T-helper 2 cell treated with Interferon-gamma antibody and Interleukin-4, amounts not matched to agents 100 ng/mL and 5 ng/mL, for 36 hours (primary cell): ENCODE data around the gene ORMDL3. TPM values are rescaled to one million over a fixed set of nuclear protein-coding genes. Genes with fewer than 3 reads are reported as not detected.
"Not testable (repeated sequence)": the region's sequence is repeated elsewhere in the genome, so short reads cannot be mapped to it uniquely, and the experiment has no call there.

Experiments used
- intact Hi-C: fragments of 100-400 bp; cut with micrococcal nuclease; formaldehyde crosslinking; loops from one replicate; pipeline ENCODE4 v1.15.1; 2023
- total RNA-seq: library from RNA; stranded (reverse); gene quantifications from 2 replicates; pipeline ENCODE4 v1.2.3, GENCODE V29; 2022

The ORMDL3 gene
- total RNA-seq, 1 donor from 2014 or later, result 134 TPM

DNA sequence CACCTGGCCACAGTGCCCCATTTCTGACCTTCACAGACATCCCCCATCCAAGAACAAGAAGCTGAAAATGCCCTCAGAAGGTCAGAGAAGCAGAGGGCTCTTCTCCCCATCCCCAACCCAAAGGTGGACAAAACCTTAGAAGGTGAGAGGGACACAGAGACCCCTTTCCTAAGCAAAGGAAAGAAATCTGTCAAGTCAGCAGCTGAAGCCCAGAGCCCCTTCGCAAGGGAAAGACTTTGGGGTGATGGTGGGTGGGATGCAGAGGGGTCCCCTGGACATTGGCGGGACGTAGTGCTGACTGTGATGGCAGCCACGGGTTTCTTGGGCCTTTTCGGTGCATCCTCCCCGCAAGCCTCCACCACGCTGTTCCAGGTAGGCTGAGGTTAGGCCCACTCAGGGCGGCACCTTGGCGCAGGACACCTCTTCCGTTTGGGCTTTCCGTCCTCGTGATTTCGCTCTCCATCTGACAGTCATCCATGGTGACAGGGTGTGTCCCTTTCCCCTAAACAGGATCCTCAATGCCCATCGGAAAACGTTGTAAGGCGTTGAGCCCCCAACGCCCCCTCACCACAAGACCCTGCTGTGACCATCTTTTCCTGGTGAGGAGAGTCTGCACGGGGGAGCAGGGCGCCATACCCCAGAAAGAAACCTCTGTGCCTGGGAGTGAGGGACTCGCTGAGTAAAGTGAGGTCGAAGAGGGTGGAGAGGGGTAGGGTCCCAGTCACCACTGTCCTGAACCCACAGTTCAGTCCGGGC lies 24.7 kb upstream of the ORMDL3 start:
- intact Hi-C loops, result loop anchor here (10.0 kb wide), 1 partner anchor 317 kb away; the partner anchor contains the start of gene STARD3

GRCh38 chr17:39950871-39951348 lies 23.5 kb upstream of the ORMDL3 start:
- intact Hi-C loops, result loop anchor here (10.0 kb wide), 1 partner anchor 316 kb away; the partner anchor contains the start of gene STARD3

DNA sequence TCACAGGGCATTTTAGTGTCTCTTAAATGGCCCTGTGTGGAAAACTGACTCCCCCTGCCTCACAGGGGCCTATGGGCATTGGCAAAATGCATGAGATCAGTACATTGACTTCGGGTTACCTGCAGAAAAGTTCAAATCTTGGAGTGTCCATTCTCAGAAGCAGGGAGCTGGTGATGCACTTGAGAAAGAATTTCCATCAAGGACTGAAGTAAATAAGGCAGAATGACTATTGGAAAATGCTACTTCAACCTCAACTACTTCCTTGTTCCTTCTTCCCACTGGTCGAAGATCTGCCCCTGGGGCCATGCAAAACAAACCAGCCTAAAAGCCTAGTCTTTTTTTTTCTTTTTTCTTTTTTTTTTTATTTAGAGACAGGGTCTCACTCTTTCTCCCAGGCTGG lies 21.6 kb upstream of the ORMDL3 start:
- intact Hi-C loops, result no loop called here

GRCh38 chr17:39948489-39948828 lies 21.1 kb upstream of the ORMDL3 start:
- intact Hi-C loops, result not testable (repeated sequence)

DNA sequence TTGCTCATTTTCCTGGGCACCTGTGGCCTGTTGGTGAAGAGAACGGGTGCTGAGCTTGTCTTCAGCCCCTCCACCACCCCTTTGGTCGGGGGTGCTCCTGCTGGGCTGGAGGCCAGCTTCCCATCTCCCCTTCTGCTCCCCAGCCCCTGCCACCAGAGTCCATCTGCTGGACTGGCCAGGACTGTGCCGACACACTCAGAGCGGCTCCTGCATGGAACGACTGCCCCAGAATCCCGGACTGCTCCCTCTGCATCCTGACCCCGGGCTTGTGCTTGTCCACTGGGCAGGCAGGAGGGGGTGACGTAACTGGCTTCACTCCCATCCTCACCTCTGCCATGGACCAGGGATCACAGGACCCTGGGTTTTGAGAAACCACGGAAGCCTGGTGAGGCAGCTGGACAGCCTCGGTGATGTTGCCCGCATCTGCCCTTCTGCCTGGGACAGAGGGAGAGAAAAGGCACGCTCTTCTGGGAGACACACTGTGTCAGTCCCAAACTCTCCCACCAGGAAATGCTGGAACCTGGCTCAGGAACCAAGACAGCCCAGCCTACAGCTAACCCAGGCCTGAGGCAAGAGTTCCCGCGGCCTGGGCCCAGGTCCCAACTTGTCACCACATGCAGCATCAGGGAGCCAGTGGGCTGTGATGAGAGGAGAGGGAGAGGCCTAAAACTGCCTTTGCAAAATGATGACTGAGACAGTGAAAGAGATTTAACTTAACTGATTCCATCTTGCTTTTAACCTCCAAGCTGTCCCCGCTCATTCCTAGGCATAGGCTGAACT lies 19.3 kb upstream of the ORMDL3 start:
- intact Hi-C loops, result no loop called here

GRCh38 chr17:39944393-39944711 lies 17.0 kb upstream of the ORMDL3 start:
- intact Hi-C loops, result no loop called here

GRCh38 chr17:39943702-39944392 lies 16.4 kb upstream of the ORMDL3 start:
- intact Hi-C loops, result no loop called here

DNA sequence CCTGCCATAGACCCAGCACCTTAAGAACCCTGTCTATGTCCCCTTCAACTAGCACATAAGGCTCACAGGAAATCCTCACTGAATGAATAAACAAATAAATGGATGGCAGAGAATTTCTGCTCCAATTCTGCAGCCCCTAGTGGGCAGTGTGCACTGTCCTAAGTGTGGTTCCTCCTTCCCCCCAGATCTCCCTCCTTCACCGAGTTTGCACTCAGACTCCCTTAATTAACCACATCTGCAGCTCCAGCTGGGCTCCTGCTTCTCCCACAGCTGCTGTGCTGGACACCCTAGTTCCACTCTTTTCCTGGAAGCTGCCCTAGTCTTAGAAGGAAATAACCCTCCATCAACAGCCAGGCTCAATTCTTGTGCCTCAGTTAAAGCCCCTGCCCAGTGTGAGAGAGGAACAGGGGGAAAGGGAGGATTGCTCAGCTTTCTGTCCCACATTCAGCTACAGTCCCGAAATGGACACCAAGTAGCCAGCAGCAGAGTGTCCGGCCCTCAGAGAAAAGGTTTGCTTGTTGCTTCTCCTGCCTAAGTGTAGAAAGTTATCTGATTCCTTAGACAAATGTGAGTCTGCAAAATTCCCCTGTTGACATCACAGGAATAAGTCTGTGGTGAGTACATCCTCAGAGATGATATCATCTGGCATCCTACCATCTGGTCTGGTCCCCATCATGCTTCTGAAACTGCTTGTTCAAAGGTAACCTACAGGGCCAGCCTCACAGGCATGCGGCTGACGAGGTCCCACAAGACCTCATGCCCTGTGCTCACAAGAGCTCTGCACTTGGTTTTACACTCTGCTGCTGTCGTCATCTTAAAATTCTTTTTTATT lies 12.4 kb upstream of the ORMDL3 start:
- intact Hi-C loops, result no loop called here

- intact Hi-C loops, result no loop called here
Measured at GRCh38 chr17:39939106-39939505, 11.7 kb upstream of the ORMDL3 start.

GRCh38 chr17:39938140-39938869 lies 10.9 kb upstream of the ORMDL3 start:
- intact Hi-C loops, result no loop called here

DNA sequence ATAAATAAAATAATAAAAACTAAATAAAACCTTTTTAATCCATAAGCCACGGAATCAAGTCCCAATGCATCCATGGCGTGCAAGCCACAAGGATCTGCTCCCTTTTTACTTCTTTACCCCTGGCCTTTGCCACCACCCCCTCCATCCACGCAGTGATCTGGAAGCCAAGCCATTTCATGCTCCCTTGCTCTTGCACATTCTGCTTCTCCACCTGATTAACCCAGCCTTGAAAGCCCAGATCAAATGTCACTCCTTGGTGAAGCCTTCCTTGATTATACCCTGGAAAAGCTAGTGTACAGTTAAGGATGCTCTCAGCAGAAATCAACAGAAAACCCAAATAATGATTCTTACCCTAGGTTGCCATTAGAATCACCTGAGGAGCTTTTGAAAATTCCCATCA lies 10.0 kb upstream of the ORMDL3 start:
- intact Hi-C loops, result no loop called here

DNA sequence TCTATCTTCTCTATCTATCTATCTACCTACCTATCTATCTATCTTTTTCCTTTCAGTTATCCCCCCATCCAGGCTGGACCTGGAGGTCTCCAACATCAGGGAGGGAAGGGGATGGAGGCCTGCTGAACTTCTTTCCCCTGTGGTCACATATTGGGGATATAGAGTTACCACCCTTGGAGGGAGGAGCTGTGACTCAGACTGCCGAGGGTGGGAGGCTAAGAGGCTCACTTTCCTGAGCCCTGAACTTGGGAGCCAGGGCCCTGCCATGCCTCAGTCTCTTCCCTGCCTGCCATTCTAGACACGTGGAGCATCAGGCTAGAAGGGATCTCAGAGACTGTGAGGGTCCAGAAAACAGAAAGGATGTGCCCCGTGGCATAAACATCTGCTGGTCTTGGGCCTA lies 8.5 kb upstream of the ORMDL3 start:
- intact Hi-C loops, result no loop called here

- intact Hi-C loops, result no loop called here
Measured at GRCh38 chr17:39934324-39934723, 6.9 kb upstream of the ORMDL3 start.

DNA sequence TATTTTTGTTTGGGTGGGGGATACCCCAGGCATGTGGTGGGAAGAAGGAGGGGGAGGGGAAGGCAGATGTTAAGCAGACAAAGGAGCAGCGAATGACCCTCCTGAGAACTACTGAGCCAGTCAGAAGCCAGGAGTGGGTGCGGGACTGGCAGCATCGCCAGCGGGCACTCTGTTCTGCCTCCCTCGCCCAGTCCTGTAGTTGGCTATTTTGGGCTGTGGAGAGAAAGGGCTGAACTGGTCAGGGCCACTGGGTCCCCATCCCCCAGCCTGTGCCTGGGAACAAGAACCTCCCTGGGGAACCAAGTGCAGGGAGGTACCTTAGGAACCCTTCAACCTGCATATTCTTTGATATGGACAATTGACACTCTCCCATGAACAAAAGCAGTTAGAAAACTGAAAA lies 6.5 kb upstream of the ORMDL3 start:
- intact Hi-C loops, result no loop called here

DNA sequence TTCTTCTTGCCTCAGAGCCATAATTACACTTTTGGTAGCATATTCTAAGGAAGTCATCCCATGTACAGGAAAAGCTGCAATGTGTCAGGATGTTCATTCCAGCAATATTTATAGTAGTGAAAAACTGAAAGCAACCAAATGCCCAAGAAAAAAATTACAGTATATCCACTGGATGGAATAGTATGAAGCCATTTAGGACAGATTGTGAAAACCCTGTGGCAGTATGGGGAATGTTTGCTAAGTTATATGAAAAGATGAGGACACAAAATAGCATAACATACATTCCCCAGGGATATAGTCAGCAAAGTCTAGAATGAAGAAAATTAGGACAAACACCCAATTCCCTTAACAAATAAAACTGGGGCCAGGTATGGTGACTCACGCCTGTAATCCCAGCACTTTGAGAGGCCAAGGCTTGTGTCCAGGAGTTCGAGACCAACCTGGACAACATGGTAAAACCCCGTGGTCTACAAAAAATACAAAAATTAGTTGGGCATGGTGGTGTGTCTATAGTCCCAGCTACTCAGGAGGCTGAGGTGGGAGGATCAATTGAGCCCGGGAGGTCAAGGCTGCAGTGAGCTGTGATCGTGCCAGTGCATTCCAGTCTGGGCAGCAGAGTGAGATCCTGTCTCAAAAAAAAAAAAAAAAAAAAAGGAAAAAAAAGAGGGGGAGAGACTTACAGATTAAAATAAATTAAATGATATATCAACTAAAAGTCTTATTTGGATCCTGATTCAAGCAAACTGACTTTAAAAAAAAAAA lies 2.4 kb upstream of the ORMDL3 start:
- intact Hi-C loops, result loop anchor here (5.0 to 10.0 kb wide), 3 partner anchors 68 to 175 kb away; partner anchors contain the start of gene IKZF3

- intact Hi-C loops, result loop anchor here (5.0 to 10.0 kb wide), 3 partner anchors 67 to 174 kb away; partner anchors contain the start of gene IKZF3
Measured at GRCh38 chr17:39928858-39929645, 1.7 kb upstream of the ORMDL3 start.

DNA sequence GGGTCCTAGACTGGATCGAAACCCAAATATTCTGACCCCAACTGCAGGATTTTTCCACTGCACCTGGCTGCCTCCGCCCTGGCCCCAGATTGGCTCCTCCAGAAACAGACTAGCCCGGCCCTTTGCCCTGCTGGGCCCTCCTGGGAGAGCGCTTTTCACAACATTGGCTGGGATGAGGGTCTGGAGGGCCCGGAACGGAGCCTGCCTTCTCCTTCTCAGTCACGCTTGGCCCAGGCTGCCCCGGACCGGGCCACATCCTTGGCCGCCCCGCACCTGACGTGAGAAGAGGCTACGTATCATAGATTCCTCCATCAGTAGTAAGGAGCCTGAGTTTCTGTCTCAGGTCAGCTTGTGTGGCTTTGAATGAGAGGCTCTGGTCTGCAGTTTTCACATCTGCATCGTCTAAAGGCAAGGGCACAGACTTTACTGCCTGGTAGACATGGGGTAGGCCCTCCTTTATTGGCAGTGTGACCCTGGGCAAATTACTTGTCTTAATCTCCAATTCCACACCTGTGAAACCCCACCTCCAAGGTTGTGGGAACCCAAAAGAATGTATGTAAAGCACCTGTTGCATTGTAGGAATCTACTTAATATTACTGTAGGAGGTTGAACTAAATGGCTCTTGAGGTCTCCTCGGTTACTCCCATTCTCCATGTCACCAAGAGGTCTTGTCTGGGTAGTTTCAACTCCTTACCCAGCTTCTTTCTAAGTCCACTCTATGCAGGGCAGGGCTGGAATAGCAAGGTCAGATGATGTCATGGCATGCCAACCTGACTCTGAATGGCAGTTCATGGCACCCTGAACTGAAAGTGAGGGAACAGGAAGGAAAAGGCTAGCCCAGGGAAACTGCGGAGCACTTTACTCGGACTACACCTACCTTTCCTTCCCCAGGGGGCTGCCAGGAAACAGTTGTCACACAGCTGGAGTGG lies 792 bp upstream of the ORMDL3 start:
- intact Hi-C loops, result loop anchor here (1.0 to 10.0 kb wide), 6 partner anchors 25 to 173 kb away; partner anchors contain the start of genes IKZF3 and PSMD3
